CD4-positive, alpha-beta T cell treated with Interleukin-12 subunit alpha and Interleukin-12 subunit beta, for 1 hour (primary cell): ENCODE results near the gene TACC2.

Experiments
- DNase-seq: peaks from one replicate; pipeline ENCODE4 v3.0.0-alpha.2; 2020

The TACC2 gene

DNA sequence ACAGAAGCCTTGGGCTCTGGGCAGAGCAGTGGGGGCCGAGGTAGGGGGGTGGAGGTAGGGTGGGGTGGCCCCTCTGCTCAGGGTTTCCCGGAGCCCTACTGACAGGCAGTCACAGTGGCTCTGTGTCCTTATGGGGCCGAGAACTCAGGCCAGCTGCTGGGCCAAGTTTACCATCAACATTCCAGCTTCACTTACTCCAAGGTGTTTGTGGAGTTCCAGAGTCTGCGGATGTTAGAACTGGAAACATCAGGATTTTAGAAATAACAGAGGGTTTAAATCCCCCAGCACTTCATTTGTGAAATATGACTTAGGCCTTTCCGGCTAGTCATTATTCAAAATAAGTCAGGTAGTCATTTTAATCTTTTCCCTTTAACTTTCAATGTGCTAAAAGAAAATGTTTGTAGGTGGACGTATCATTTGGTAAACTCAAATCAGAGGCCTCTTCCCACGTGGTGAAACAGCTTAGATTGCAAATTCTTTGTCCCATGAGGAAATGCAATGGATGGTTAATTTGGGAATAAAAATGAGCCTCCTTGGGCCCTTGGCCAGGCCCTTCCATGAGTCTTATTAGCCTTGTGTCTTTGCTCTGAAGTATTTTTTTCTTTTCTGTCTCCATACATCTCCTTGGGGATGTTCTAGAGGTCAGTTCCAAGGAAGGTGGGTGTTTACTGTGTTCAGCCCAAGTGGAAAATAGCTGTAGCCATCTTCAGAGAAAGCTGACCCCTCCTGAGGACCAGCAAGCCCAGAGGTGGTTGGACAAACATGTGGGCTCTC lies 182.5 kb downstream of the TACC2 start:
- DNase-seq: no peak

GRCh38 chr10:122172361-122173008 lies 183.5 kb downstream of the TACC2 start:
- DNase-seq: no peak

- DNase-seq: no peak
Observed at GRCh38 chr10:122173337-122173736, 184.4 kb downstream of the TACC2 start.

DNA sequence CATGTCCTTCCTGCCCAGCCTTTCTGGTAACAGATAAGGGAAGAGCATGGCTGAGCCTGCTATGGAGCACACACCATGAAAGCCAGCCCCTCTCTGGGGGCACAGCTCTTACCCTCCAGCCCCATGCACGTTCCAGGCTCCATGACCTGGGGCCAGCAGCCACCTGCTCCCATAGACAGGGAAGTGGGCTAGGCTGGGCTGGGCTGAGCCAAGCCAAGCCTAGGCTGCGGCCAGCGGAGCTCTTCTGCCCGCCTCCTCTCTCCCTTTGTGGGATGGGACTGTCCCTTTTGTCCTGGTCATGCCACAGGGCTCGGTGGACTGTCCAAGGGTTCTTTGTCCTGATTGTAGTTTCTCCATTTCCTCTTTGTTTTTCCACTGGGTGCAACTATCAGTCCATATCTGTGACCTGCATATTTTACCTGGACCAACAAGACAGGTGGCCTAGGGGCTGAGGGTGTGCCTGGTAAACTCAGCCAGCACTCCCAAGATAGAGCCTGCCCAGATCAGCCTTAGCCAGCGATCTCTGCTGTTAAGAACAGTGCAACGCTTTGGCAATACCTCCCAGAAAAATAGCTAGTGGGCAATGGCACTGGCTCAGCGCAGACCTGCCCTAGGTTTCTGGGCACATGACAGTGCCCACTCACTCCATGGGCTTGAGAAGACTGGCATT lies 184.9 kb downstream of the TACC2 start:
- no peak for DNase-seq

DNA sequence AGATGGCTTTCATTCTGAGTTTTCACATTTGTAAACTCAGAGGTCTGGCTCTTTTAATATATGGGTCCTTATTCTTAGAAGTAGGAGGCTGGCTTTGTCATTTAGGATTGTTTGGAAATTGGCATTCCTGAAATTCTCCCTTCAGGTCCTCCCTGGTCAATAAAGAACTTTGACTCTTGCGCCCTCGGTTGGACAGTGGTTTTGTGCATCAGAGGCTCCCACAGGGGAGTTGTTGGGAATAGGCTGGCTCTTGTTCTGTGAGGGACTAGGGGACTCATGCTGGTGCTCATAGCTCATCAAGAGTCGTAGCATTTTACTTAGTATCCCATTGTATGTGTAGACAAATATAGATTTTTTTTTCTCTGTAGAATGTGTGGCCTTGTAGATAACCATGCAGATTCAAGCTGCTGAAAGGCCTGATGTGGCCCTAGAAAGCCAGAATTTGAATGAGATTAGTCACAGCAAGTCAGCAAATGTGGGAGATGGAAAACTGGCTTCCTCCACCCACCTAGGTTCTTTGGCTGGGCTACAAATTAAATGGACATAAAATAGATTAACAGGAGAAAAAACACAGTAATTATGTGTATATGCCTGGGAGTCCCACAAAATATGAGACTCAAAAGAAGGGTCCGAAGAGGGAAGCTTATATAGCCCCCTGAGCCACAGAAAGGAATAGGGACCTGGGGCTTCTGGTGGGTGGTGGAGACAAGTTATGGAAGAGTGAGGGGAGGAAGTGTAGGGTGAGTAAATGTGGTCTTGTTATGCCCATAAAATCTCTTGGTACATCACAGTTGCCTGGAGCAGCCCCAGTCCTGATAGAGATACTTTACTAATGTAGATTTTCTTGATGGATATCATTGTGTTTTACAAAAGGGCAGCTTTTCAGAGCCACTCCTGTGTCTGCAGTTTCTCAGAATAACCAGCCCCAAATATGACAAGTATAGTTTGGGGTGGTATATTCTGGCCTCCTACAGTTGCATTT lies 187.6 kb downstream of the TACC2 start:
- DNase-seq: no peak

- no peak for DNase-seq
Observed at GRCh38 chr10:122178655-122179054, 189.7 kb downstream of the TACC2 start.

GRCh38 chr10:122181041-122181732 lies 192.2 kb downstream of the TACC2 start:
- no peak for DNase-seq

- no peak for DNase-seq
Observed at GRCh38 chr10:122181876-122182275, 192.9 kb downstream of the TACC2 start.

- DNase-seq: no peak
Observed at GRCh38 chr10:122182308-122182707, 193.3 kb downstream of the TACC2 start.

- DNase-seq: no peak
Observed at GRCh38 chr10:122184254-122184653, 195.3 kb downstream of the TACC2 start.

GRCh38 chr10:122185643-122186042 lies 196.7 kb downstream of the TACC2 start:
- no peak for DNase-seq

DNA sequence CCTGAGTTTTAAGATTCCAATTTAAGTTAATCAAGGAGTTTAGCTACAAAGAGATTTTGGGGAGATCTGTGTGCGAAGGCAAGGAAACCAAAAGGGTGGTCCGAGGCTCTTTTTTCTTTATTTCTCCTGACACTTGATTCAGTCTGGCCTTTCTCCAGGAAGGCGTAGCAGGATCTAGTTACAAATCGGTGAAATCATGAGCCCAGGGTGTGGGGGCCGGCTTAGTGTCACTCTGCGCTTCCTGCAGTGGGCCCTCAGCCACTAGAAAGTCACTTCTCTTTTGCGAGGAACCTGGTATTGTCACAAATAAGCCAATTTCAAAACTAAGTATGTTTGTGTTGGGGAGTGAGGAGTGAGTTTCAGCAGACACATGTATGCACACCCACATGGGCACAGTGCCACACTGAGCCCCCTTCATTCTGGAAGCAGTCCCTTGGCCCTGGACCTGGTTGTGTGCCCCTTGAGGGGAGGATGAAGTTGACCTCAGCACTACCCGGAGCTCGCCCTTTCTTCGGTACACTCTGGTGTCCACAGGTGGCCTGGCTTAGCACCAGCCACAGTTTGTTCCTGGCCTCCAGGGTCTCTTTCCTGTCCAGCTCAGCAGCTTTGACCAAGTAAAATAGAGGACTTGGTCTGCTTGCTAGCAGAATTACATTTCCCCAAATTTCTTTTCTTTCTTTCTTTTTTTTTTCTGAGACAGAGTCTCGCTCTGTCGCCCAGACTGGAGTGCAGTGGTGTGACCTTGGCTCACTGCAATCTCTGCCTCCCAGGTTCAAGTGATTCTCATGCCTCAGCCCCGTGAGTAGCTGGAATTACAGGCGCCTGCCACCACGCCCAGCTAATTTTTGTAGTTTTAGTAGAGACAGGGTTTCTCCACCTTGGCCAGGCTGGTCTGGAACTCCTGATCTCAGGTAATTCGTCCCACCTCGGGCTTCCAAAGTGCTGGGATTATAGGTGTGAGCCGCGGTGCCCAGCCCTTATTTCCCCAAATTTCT lies 198.2 kb downstream of the TACC2 start:
- DNase-seq: no peak

GRCh38 chr10:122188706-122189105 lies 199.7 kb downstream of the TACC2 start:
- DNase-seq: no peak

DNA sequence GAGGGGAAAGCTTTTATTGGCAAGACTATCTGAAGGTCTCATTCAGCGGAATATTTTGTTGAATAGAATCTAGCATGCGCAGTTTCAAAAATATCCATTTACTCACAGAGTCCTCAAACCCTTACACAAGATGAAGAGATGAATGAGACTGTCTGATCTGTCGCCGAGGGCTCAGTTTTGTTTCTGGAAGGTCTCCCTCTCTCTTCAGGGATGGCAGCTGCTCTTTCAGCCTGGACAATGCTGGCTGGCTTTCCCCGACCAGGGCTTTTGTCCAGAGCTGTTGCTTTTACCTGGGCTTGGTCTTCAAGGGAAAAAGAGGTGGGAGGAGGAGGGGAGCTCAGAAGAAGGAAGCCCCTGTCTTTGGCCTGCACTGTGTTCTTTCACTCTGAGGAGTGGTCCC lies 200.2 kb downstream of the TACC2 start:
- no peak for DNase-seq

DNA sequence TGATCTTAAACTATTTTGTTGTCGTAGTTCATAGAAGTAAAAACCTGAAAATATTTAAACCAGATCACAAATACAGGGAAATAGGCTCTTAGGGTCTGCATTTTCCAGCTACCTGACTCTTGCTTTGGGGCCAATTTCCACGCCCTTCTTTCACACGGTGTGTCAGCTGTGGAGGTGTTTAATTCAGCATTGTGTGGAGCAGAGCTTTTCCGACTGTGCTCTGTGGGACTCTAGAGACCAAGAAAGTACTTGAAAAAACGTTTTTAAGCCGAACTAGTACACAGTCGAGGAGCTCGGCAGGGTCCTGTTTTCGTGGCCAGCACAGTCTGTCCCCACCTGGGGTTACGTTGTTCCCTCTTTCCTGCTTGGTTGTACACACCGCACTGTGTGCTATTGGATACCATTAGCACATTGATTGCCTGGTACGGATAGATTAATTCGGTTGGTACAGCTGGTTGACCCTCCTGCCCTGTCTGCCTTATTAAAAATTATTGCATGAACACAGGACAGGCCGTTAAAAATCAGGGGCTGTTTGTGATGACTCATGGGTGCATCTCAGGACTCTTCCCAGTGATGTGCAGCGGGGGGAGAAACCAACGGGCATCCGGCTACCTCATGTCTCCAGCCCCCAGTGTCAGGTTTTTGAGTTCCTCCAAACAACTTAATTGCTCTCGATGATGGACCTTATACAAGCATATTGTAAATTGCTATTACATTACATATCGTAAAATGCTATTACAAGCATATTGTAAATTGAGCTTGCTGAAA lies 201.4 kb downstream of the TACC2 start:
- DNase-seq: no peak

GRCh38 chr10:122191936-122192541 lies 203.1 kb downstream of the TACC2 start:
- DNase-seq: no peak

DNA sequence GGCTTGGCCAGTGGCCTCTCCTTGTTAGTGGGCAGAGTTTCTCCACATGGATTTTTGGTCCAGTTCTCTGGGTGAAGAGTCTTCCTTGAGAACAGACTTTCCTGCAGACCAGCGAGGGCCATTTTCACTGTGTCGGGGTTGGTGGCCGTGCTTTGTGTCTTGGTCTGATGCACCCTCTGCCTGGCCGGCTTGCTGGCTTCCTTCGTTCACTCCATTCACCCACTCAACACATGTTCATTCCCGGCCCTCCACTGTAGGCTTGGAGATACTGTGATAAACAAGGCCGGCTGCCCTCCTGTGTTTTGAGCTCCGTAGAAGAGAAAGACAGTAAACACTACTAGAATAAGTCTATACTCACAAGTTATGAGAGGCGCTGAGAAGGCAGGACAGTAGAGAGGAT lies 205.3 kb downstream of the TACC2 start:
- DNase-seq: no peak

DNA sequence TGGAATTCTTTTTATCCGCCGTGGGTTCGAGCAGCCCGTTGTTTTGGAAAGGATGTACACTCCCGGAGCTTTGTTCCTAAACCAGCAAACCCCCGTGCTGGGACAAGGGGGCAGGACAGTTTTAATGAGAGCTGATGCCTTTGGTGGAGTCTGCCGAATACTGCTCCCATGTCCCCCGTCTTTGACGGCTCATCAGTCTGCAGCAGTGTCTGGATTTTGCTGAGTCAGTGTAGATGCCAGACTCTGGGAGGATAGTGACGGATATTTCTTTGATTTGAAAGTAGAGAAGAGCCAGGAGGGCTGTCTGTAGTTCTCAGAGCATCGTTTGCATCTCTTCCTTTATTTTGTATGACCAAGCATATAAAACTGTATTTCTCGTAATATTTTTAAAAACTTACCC lies 207.3 kb downstream of the TACC2 start:
- no peak for DNase-seq

- DNase-seq: no peak
Observed at GRCh38 chr10:122197611-122198222, 208.8 kb downstream of the TACC2 start.
